Fibroblast of the aortic adventitia (primary cell): ENCODE measurements around the gene HECW1. TPM values are rescaled to one million over a fixed set of nuclear protein-coding genes. Genes with fewer than 3 reads are reported as not detected.

Experiments used
- DNase-seq: peaks from one replicate; pipeline ENCODE4 v3.0.0-alpha.2; 2010; ENCODE audit warnings: low read depth
- H3K4me3 ChIP-seq: 2 replicates; pipeline ENCODE4 v1.5.1; 2011; ENCODE audit warnings: low read depth, mild to moderate bottlenecking, control low read depth, low read length, moderate library complexity
- total RNA-seq: library from RNA; depleted of rRNA; stranded (reverse); fragments of >200 nt; gene quantifications from 2 replicates; pipeline ENCODE4 v1.2.3, GENCODE V29; 2012; ENCODE audit warnings: low replicate concordance
- TF ChIP-seq, protein P1 (sequence below): IDR thresholded peaks from 2 replicates; pipeline ENCODE4 v1.5.1; 2011; ENCODE audit warnings: mild to moderate bottlenecking, low read length, control low read depth, inconsistent platforms; ENCODE audit not compliant: insufficient read depth

Gene HECW1
- total RNA-seq, 1 donor: 3.6 TPM

DNA sequence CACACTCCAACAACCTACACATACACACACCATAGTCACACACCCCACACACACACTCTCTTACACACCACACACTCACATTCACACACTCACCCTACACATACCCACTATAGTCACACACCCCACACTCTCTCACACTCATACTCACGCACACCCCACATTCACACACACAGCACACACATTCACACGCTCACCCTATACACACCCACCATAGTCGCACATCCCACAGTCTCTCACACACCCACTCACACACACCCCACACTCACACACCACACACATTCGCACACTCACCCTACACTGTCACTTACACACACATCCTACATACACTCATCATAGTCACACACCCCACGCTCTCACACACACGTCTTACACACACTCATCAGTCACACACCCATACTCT, 85.6 kb downstream of the HECW1 start:
- TF ChIP-seq, protein P1, sequence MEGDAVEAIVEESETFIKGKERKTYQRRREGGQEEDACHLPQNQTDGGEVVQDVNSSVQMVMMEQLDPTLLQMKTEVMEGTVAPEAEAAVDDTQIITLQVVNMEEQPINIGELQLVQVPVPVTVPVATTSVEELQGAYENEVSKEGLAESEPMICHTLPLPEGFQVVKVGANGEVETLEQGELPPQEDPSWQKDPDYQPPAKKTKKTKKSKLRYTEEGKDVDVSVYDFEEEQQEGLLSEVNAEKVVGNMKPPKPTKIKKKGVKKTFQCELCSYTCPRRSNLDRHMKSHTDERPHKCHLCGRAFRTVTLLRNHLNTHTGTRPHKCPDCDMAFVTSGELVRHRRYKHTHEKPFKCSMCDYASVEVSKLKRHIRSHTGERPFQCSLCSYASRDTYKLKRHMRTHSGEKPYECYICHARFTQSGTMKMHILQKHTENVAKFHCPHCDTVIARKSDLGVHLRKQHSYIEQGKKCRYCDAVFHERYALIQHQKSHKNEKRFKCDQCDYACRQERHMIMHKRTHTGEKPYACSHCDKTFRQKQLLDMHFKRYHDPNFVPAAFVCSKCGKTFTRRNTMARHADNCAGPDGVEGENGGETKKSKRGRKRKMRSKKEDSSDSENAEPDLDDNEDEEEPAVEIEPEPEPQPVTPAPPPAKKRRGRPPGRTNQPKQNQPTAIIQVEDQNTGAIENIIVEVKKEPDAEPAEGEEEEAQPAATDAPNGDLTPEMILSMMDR: no peak
- DNase-seq: no peak
- H3K4me3 ChIP-seq: no peak overlapping the region

DNA sequence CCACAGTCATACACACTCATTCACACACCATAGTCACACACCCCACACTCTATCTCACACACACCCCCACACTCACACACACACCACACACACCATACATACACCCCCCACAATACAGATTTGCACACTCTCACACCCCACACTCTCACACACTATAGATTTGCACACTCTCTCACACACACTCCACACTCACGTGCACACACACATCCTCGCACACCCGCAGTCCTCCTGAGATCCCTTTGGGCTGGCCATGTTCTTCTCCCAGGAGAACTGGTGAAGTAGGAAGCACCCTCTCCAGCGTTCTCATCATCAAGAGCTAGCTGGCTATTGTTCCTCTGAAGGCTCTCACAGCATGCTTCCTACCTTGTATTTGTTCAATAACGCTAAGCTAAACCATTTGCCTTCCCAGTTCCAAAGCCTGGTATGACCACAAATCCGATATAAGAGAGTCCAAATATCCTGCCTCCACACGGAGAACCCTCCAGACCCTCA, 86.2 kb downstream of the HECW1 start:
- TF ChIP-seq, protein P1: no peak
- no peak overlapping the region for H3K4me3 ChIP-seq
- DNase-seq: no peak

DNA sequence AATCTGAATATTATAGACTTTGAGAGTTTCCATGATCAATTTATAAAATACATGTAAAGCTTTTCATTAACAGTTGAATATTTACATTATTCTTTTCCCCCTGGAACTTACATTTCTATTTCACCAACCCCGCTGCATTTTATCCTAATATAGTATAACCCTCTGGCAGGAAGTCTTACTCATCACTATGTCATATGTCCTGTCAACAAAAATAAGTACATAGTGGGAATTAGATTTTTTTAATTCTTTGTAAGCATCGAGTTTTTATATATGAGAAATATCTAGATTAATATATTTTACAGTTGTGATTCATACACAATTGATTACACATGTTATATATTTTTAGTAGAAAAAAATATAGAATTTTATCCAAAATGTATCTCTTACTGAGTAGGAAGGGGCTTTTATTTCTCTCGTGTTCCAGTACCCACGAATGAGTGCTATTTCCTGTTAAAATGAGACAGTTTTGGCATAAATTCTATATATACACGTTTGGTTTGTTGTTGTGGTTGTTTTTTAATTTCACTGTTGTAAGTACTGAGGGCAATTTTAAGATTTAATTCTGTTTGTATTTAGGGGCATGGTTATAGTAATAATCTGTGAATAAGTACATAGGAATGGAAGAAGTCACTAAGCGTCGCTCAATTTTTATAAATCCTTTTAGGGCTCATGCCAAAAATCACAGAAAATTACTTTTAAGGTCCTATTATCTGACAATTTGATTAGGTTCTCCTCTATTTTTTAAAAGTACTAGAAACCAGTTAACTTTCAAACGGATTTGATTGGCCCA, 87.1 kb downstream of the HECW1 start:
- TF ChIP-seq, protein P1: no peak
- DNase-seq: no peak
- H3K4me3 ChIP-seq: no peak overlapping the region

DNA sequence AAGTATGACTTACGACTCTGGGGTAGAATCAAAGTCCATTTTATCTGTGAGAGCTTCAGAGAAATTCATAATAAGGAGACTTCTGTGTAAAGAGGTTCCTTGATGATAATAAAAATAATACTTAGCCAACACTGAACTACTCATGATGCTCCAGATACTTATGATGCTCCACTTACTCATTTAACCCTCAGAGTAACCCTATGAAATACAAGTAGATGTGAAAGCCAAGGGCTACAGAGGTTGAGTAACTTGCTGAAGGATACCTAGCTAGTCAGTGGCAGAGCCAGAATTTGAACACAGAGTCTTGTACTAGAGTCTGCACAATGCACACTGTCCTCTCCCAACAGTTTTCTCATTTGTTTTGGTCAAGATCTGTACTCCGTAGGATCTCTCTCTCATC, 89.5 kb downstream of the HECW1 start:
- DNase-seq: no peak
- TF ChIP-seq, protein P1: no peak
- no peak overlapping the region for H3K4me3 ChIP-seq

DNA sequence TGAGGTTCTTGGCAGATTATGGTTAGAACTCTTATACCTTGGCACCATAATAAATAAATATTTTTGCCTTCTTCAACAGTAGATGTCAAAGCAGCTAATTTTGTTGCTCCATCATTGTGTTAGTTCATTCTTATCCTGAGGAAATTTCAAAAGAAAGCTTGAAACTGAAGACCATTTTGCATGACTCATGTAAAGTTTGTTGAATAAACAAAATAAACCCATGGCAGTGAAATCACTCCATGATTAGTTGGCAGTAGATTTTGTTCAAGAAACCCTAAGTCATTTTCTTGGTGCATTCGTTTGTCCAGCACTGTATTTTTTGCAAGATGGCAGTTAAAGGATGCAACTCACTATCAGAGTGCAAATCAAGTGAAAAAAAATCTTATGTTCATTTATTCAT, 91.6 kb downstream of the HECW1 start:
- no peak overlapping the region for H3K4me3 ChIP-seq
- peak; percentile 4 for DNase-seq
- TF ChIP-seq, protein P1: no peak

DNA sequence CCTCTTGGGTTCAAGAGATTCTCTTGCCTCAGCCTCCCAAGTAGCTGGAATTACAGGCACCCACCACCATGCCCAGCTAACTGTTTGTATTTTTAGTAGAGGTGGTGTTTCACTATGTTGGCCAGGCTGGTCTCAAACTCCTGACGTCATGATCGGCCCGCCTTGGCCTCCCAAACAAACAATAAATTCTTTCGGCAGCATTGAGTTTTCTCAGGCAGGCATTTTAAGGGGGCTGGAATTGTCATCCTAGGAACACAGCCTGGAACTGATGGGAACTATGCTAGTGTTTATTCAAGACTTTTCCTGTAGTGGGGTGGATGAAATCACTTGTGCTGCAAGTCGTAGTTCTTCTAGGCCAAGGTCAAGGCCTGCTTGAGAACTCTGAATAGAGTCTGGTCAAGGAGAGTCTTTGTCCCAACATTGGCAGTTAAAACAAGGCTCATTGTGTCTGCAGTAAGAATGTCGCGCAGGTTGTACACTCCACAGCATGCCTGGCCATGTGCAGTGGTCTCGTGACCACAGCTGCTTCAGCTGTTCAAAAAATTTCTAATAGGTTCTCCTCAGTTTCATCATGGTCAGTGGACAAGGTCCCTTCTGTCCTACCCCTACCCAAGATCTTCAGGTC, 92.8 kb downstream of the HECW1 start:
- TF ChIP-seq, protein P1: no peak
- no peak overlapping the region for H3K4me3 ChIP-seq
- DNase-seq: no peak
